GM18868 (cell line): ENCODE measurements around the gene MAP2.

Experiments
- ATAC-seq: cut with Tn5 transposase; IDR thresholded peaks from one replicate; pipeline ENCODE4 v1.9.1; 2021; ENCODE audit warnings: mild to moderate bottlenecking, moderate library complexity; ENCODE audit not compliant: unreplicated experiment

MAP2 gene, protein sequence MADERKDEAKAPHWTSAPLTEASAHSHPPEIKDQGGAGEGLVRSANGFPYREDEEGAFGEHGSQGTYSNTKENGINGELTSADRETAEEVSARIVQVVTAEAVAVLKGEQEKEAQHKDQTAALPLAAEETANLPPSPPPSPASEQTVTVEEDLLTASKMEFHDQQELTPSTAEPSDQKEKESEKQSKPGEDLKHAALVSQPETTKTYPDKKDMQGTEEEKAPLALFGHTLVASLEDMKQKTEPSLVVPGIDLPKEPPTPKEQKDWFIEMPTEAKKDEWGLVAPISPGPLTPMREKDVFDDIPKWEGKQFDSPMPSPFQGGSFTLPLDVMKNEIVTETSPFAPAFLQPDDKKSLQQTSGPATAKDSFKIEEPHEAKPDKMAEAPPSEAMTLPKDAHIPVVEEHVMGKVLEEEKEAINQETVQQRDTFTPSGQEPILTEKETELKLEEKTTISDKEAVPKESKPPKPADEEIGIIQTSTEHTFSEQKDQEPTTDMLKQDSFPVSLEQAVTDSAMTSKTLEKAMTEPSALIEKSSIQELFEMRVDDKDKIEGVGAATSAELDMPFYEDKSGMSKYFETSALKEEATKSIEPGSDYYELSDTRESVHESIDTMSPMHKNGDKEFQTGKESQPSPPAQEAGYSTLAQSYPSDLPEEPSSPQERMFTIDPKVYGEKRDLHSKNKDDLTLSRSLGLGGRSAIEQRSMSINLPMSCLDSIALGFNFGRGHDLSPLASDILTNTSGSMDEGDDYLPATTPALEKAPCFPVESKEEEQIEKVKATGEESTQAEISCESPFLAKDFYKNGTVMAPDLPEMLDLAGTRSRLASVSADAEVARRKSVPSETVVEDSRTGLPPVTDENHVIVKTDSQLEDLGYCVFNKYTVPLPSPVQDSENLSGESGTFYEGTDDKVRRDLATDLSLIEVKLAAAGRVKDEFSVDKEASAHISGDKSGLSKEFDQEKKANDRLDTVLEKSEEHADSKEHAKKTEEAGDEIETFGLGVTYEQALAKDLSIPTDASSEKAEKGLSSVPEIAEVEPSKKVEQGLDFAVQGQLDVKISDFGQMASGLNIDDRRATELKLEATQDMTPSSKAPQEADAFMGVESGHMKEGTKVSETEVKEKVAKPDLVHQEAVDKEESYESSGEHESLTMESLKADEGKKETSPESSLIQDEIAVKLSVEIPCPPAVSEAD (N-terminal part only)

DNA sequence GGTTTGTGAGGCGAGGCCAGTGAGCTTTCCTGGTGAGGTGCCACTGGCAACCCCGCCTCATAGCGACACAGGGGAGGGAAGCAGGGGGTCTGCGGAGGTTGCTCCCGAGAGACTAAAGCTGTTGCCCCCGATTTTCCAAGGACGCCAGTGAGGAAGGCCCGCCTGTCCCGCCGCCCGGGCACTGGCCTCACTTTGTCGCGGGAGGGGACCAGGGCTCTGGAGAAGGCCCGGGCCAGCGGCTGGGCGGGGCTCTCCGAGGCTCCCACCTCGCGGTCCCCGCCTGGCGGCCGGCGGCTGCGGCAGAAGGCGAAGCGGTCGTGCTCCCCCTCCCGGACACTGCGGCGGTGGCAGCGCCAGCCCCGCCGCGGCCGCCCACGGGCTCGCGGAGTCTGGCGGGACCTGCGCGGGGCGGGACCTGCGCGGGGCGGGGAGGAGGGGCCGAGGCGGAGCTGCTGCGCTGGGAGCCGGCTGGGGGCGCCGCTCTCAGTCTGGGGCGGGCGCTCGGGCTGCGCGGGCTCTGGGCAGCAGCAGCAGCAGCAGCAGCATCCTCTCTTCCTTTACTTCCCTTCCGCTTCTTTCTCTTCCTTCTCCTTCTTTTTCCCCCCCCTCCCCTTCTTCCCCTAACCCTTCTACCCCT lies at the start of gene MAP2:
TSS of gene MAP2 (plus strand) at position 486 of the 637 bp plus-strand sequence. CDS start 229,124 bp downstream, outside the sequence.
- ATAC-seq: peak; percentile 97

DNA sequence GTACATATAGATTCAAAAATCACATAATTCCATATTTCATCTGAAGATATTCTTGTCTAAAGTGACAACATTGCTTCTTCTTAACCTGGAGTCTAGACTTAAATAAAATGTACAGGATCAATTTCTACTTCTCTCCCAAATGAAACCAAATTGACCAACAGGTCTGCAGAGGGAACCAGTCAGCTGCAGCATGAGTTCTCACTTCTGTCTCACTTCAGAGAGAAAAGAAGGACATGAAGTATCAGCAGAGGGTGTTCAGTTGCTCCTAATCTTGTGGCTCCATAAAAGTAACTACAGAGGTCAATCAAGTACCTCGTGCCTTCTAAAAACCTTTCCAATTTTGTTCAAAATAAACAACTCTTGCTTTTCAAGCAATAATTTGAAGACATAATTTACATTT lies 47.2 kb upstream of the MAP2 start:
- no peak for ATAC-seq

DNA sequence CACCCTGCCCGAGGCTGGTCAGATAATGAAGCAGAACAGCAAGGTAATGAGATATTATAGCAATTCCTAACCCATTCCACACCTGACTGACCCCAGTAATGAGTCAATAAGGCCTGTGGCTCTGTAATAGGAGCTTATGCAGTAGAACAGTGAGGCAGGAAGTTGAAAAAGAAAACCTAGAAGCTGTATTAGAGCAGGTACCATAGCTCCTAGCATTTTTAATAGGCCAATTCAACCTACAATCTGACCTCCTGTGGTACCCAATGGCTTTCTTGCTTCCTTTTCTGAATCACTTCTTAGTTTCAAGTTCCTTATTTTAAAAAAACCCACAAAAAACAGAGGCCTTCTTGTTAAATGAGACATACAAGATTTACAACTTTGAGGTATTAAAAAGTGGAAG lies 43.6 kb upstream of the MAP2 start:
- peak; percentile 99 for ATAC-seq

DNA sequence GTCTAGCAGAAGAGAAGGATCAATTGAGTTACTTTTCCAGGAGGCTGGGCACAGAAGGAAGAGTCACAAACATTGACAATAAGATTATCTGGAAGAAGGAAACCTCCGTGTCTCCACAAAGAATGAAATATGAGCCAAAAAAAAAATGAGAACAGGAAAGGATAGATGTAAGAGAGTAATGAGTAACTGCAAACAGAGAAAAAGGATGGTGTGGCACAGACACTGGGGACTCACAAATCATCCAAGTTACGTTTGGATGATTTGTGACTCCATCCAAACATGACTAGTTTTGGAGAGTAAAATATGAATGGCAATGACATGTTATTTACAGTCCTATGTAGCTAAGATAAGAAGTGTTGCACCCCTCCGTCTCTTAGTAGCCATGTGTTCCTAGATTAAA lies 42.8 kb upstream of the MAP2 start:
- ATAC-seq: no peak

DNA sequence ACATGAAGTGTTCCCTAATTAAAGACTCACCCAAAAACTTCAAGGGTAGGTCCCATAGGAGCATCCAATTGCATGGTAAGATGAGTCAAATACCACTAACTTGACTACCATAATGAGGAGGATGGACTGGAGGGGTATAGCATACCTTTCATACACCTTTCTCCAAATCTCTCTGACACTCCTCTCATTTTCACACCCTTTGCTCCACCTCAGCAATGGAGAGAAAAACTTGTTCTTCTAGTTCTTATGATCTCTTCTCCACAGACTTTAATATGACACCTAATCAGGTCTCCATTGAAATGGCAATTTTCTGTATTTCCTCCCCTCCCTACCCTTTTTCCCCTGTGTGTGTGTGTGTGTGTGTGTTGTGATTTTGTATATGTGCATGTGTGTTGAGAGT lies 41.1 kb upstream of the MAP2 start:
- ATAC-seq: no peak

DNA sequence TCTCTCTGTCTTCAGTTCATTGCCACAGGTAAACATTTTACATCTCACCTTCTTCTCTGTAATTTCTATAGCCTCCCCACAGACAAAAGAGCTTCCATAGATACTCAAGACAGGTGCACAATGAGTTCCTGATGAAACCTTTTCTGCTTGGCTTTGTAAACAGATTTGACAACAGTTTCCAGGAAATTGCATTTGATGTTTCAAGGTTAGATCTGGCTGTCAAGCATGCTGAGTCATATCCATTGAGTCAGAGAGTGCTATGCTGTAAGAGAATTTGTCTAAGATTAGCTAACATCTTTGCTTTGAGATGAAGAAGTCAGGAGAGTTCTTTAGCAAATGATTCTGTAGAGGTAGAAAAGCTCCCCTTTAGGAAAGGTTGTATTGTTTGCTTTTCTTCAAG lies 40.6 kb upstream of the MAP2 start:
- ATAC-seq: no peak

DNA sequence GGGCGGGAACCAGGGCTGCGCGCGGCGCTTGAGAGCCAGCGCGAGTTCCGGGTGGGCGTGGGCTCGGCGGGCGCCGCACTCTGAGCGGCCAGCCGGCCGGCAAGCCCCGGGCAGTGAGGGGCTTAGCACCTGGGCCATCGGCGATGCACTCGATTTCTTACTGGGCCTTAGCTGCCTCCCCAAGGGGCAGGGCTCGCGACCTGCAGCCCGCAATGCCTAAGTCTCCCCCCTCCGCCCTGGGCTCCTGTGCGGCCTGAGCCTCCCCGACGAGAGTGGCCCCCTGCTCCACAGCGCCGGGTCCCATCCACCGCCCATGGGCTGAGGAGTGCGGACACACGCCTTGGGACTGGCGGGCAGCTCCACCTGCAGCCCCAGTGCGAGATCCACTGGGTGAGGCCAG lies 36.5 kb upstream of the MAP2 start:
- ATAC-seq: no peak

DNA sequence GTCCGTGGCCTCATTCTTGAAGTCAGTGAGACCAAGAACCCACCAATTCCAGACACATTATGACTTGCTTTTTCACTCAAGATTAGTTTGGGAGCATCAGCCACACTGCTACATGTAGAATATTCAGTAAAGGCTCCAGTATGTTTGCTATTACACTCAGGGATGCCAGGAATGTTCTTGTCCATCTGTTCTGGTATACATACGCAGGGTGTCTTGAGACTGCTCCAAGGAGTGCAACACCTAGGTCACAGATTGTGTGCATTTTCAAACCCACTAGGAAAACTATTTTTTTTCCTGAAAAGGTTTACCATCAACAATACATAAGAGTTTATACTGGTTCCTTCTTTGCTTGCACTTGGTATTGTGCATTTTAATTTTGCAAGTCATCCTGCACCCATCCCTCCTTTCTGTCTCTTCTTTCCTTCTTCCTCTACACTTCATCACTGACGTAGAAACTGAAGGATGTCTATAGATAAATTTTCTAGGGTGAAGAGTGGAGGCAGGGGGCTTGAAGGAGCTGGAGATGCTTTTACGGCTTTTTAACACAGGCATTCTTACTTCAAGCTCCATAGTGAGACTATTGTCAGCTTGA lies 35.3 kb upstream of the MAP2 start:
- no peak for ATAC-seq

DNA sequence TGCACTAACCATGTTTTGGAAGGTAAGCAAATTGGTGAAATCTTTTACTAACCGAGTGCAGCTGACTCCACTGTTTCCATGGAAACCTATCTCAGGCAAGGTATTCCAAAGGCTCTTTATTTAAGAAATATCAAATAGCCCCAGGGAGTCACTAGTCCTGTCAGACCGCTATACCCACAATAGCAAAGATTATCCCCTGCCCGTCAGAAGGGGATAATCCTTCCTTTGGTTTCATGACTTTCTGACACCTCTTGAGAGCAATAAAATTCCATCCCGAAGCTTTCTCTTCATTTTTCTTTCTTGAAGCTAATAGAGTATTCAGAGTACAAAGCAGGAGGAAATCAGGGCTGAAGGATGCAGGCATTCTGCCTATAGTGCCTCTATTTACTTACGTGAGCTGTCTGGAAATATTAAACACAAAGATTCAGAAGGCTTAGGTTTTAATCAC lies 34.7 kb upstream of the MAP2 start:
- no peak for ATAC-seq

DNA sequence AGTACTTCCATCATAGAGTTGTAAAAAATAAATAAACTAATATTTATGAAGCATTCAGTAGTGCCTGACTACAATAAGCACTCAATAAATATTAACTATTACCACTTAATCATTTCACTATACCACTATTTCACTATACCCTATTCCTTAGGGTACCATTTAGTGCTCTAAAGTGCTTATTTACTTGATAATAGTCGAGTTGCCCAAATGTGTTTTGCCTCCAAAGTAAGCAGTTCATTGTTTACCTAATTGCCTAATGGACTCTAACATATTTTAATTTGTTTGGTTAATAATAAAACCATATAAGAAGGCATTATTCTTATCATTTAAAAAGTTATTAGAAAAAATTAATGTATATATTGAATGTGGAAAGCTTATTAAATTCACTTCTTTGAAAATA lies 33.0 kb upstream of the MAP2 start:
- ATAC-seq: no peak

DNA sequence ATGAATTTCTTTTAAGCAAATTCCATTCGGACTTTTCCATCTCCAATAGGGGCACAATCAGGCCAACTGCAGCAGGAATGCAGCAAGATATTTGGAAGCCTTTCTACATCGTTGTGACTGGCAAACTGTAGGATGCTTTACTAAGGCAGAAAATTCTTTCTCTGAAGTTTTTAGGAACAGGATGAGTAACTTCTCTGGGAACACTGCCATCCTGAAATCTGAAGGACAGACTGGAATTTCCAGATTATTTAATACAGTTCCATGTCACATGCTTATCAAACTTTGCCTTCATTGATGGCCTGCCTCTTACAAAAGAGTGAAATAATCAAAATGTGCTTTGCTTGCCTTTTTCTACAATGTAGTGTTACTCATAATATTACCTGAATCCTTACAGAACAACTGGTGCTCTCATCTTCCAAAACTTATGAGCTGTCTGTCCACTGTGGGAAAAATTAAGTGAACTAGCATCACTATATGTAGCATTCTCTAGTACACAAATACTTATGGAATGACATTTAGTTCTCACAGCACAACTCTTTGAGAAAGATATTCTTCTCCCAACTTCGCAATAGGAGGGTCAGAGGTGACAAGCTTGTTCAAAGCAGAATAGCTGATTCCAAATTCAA lies 32.0 kb upstream of the MAP2 start:
- no peak for ATAC-seq

DNA sequence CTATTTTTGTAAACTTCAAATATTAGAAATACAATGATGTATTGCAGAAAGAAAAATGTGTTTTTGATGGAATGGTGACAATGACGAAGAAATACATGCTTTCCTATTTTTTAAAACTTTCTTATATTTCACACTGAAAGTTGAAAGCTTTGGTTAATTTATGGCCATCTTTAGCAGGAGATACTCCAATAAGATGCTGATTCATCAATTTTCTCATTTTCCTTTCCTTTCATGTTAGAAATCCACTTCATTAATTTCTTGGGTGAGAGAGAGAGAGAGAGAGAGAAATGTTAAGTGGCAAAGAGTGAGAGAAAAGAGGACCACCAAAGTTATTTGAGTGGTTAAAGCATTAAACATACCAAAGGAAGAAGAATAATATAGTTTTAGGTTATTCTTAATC lies 28.6 kb upstream of the MAP2 start:
- no peak for ATAC-seq

DNA sequence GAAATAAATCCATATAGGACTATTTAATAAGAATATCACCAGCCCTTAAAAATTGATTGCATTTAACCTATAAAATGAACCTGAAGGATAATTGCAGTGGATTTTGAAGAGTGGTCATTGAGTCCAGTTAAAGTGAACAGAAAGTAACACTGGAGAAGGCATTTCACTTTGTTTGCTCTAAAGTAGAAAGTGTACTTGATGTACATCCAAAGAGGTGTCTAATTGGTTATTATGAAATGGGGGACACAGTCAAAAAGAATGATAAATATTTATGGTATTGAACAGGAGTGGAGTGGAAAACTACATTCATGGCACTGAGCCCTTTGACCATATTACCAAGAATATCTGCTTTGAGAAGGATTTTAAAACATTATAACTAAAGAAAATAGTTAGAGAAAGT lies 28.2 kb upstream of the MAP2 start:
- no peak for ATAC-seq

DNA sequence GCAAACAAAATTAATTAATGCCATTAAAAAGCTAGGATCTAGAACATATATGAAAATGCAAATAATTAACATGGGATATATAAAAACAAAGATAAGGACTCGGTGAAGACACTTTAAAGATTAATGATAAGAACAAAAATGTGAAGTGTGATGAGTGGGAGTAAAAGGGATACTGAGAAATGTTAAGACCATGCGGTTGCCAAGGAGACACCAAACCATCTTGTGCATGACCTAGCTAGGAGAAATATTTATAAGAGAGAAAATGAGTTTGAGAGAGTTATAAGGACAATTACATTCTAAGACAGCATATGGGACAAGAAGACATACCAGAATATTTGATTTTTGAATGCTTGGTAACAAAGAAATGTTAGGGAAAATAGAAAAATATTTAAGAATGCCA lies 25.4 kb upstream of the MAP2 start:
- ATAC-seq: no peak

DNA sequence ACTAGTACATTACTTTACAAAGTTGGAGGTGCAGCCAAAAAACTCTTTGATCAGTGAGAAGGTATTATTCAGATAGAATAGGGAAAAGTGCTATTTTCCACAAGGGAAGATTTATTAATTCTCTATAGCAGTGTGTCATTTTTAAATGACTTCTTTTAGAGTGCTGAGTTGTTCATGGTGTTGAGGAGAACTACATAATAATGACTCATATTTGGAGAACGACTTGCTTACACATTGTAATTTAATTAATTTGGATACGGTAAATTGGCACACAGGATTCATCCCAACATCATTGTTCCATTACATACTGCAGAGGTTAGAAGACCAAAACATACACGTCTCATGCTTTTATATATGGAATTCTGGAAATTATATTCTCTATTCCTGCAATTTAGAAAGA lies 22.1 kb upstream of the MAP2 start:
- ATAC-seq: no peak

DNA sequence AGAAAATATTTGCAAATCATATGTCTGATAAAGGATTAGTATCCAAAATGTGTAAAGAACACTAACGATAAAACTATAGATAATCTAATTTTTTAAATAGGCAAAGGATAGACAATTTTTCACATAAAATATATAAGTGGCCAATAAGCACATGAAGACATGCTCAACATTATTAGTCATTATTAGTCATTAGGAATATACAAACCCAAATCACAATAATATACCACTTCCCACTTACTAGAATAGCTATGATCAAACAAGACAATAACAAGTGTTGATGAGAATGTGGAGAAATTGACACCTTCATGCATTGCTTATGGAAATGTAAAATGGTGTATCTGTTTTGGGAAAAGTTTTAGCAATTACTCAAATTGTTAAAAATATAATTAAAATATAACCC lies 12.6 kb upstream of the MAP2 start:
- no peak for ATAC-seq

DNA sequence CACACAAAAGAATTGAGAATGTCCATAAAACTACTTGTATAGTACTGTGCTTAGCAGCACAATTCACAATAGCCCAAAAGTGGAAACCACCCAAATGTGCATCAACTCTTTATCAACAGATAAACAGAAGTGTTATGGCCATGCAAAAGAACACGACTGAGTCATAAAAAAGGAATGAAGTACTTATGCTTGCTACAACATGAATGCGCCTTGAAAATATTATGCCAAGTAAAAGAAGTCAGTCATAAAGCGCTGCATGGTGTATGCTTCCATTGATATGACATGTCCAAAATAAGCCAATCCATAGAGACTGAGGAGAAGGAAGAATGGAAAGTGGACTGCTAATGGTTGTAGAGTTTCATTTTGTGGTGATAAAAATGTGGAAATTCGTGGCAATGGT lies 12.1 kb upstream of the MAP2 start:
- no peak for ATAC-seq

DNA sequence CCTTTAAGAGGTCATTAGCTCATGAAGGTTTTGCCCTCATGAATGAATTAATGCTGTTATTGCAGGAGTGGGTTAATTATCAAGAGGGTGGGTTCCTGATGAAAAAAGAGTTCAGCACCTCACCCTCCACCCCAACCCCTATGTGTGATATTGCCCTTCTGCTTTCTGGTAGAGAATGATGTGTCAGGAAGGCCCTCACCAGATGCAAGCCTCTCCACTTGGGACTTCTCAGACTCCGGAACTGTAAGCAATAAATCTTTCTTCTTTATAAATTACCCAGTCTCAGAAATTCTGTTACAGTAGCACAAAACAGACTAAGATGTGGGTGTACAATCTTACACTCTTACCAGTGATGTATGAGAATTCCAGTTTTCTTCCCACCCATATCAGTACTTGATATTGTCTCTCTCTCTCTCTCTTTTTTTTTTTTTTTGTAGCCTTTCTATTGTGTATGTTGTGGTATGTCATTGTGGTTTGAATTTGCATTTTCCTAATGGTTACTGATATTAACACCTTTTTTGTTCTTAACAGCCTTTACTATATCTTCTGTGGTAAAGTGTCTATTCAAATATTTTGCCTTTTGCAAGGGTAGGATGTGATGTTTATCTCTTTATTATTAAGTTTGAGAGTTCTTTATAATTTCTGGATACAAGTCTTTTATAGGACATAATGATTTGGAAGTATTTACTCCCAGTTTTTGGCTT lies 10.4 kb upstream of the MAP2 start:
- no peak for ATAC-seq

DNA sequence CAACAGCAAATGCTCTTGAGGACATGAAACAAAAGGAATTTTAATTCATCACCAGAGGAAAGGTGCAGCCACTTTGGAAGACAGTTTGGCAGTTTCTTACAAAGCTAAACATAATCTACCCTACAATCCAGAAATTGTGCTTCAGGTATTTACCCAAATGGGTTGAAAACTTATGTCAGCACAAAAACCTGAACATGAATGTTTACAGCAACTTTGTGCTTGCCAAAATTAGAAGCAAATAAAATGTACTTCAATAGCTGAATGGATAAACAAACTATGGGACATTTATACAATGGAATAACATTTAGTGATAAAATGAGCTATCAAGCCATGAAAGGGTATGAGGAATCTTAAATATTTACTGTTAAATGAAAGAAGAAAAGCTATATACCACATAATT lies 6.9 kb upstream of the MAP2 start:
- ATAC-seq: no peak
